ENCODE measurements around the gene TTC28. TPM values are rescaled to one million over a fixed set of nuclear protein-coding genes. Genes with fewer than 3 reads are reported as not detected.

TTC28 gene
- total RNA-seq, 1 donor from 2014 or later: 23.2 TPM

DNA sequence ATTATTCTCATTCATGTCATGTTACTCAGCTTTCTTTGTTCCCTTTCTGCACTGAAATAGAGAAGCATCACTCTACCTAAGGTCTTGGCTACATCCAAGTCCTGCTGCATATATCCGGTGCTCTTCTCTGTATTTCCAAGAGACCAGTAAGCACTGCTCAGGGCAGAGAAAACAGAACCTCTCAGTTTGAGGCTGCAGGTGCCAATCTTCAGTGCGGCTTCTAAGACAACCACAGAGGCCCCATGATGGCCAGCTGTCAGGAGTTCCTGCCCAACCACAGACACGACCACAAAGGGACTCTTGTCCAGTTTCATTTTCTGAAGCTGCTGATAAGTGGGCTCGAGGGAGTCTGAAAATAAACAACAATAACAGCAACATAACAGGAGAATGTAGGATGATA is 382.1 kb downstream of the TTC28 start:
- no peak overlapping the region for H3K4me3 Mint-ChIP-seq (ENCODE audit: unreplicated experiment)
- no peak overlapping the region for H3K27ac Mint-ChIP-seq (ENCODE audit: unreplicated experiment)
- no peaks in the 10 kb centered on the region for H4K20me1 ChIP-seq (ENCODE audit: insufficient read depth, low read length)
- H3K4me1 ChIP-seq (ENCODE audit: insufficient read depth, low read length): no peaks in the 10 kb centered on the region
- FAIRE-seq (no peak), DNase-seq (ENCODE audit: low read depth) (peak; percentile 15)
- TF ChIP-seq EZH2 (IDR thresholded peaks at IDR 0.05; ENCODE audit: insufficient read depth, low read length): no peak
- TF ChIP-seq, protein P1, sequence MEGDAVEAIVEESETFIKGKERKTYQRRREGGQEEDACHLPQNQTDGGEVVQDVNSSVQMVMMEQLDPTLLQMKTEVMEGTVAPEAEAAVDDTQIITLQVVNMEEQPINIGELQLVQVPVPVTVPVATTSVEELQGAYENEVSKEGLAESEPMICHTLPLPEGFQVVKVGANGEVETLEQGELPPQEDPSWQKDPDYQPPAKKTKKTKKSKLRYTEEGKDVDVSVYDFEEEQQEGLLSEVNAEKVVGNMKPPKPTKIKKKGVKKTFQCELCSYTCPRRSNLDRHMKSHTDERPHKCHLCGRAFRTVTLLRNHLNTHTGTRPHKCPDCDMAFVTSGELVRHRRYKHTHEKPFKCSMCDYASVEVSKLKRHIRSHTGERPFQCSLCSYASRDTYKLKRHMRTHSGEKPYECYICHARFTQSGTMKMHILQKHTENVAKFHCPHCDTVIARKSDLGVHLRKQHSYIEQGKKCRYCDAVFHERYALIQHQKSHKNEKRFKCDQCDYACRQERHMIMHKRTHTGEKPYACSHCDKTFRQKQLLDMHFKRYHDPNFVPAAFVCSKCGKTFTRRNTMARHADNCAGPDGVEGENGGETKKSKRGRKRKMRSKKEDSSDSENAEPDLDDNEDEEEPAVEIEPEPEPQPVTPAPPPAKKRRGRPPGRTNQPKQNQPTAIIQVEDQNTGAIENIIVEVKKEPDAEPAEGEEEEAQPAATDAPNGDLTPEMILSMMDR (IDR thresholded peaks at IDR 0.05; ENCODE audit: insufficient read depth, low read depth, low read length): no peak
- no peak overlapping the region for H2AFZ ChIP-seq (ENCODE audit: low read depth, low read length)
- H3K27me3 Mint-ChIP-seq (ENCODE audit: low read depth, unreplicated experiment): peaks cover 9% of the 10 kb centered on the region
- H3K9ac ChIP-seq (ENCODE audit: low read length): no peak overlapping the region
- H3K4me3 ChIP-seq (ENCODE audit: insufficient read depth, low read depth, low read length): no peak overlapping the region
- no peak overlapping the region for H3K27ac ChIP-seq (ENCODE audit: low read depth, low read length)
- no peaks in the 10 kb centered on the region for H3K9me3 Mint-ChIP-seq (ENCODE audit: unreplicated experiment)
- H3K4me2 ChIP-seq (ENCODE audit: low read length): no peak overlapping the region
- H3K4me1 Mint-ChIP-seq (ENCODE audit: low read depth, unreplicated experiment): peaks cover 13% of the 10 kb centered on the region
- H3K9me3 ChIP-seq (ENCODE audit: insufficient read depth, low read depth, low read length): no peaks in the 10 kb centered on the region
- no peaks in the 10 kb centered on the region for H3K79me2 ChIP-seq (ENCODE audit: insufficient read depth, low read length)
- no peaks in the 10 kb centered on the region for H3K36me3 ChIP-seq (ENCODE audit: insufficient read depth, low read length)
- H3K27me3 ChIP-seq (ENCODE audit: insufficient read depth, low read length): no peaks in the 10 kb centered on the region
- peaks cover 3% of the 10 kb centered on the region for H3K36me3 Mint-ChIP-seq (ENCODE audit: low read depth, unreplicated experiment)

- Mint-ChIP-seq H3K27me3 (ENCODE audit: low read depth, unreplicated experiment) (peaks cover 9% of the 10 kb centered on the region), H3K27ac (ENCODE audit: unreplicated experiment) (no peak overlapping the region), H3K4me3 (ENCODE audit: unreplicated experiment) (no peak overlapping the region), H3K4me1 (ENCODE audit: low read depth, unreplicated experiment) (peaks cover 13% of the 10 kb centered on the region), H3K9me3 (ENCODE audit: unreplicated experiment) (no peaks in the 10 kb centered on the region), H3K36me3 (ENCODE audit: low read depth, unreplicated experiment) (peaks cover 3% of the 10 kb centered on the region)
- Histone ChIP-seq H2AFZ (ENCODE audit: low read depth, low read length) (no peak overlapping the region), H3K36me3 (ENCODE audit: insufficient read depth, low read length) (no peaks in the 10 kb centered on the region), H3K9me3 (ENCODE audit: insufficient read depth, low read depth, low read length) (no peaks in the 10 kb centered on the region), H3K4me2 (ENCODE audit: low read length) (no peak overlapping the region), H4K20me1 (ENCODE audit: insufficient read depth, low read length) (no peaks in the 10 kb centered on the region), H3K9ac (ENCODE audit: low read length) (no peak overlapping the region), H3K4me3 (ENCODE audit: insufficient read depth, low read depth, low read length) (no peak overlapping the region), H3K79me2 (ENCODE audit: insufficient read depth, low read length) (no peaks in the 10 kb centered on the region), H3K4me1 (ENCODE audit: insufficient read depth, low read length) (no peaks in the 10 kb centered on the region), H3K27ac (ENCODE audit: low read depth, low read length) (no peak overlapping the region), H3K27me3 (ENCODE audit: insufficient read depth, low read length) (no peaks in the 10 kb centered on the region)
- no peak for FAIRE-seq
- no peak for DNase-seq (ENCODE audit: low read depth)
- TF ChIP-seq EZH2 (IDR thresholded peaks at IDR 0.05; ENCODE audit: insufficient read depth, low read length): no peak
These were observed 383.2 kb downstream of the TTC28 start for GRCh38 chr22:28296452-28296851.

DNA sequence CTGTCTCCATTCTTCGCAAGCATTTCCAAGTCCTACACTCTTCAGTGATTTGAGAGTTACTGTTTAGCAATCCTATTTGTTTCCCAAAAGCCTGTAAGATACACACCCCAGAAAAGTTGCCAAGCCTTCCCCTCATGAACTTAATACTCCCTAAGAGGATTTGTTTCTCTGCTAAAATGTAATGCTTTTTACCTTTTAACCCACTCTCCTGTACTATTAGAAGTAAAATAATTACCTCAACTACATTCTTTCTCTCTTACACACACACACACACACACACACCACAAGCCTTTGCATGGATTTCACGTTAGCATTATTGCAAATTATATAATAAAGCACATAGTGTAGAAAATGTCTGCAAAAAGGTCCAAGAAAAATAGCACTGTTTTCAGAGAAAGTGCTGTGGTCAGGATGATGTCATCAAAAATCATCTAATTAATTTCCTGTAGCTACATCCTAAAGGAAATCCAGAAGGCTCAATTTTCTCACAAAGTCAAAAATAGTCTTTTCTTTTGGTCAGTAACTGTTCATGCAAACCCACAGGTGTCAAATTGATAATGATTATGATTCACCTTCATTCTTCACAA is 396.5 kb downstream of the TTC28 start:
- Mint-ChIP-seq H3K27ac (ENCODE audit: unreplicated experiment) (no peak overlapping the region), H3K4me3 (ENCODE audit: unreplicated experiment) (no peak overlapping the region), H3K27me3 (ENCODE audit: low read depth, unreplicated experiment) (no peaks in the 10 kb centered on the region), H3K9me3 (ENCODE audit: unreplicated experiment) (no peaks in the 10 kb centered on the region), H3K4me1 (ENCODE audit: low read depth, unreplicated experiment) (peaks cover 10% of the 10 kb centered on the region), H3K36me3 (ENCODE audit: low read depth, unreplicated experiment) (no peaks in the 10 kb centered on the region)
- TF ChIP-seq EZH2 (IDR thresholded peaks at IDR 0.05; ENCODE audit: insufficient read depth, low read length): no peak
- TF ChIP-seq, protein P1 (IDR thresholded peaks at IDR 0.05; ENCODE audit: insufficient read depth, low read depth, low read length): no peak
- H3K79me2 ChIP-seq (ENCODE audit: insufficient read depth, low read length): no peaks in the 10 kb centered on the region
- H3K9ac ChIP-seq (ENCODE audit: low read length): no peak overlapping the region
- no peak for FAIRE-seq
- no peaks in the 10 kb centered on the region for H3K36me3 ChIP-seq (ENCODE audit: insufficient read depth, low read length)
- H4K20me1 ChIP-seq (ENCODE audit: insufficient read depth, low read length): no peaks in the 10 kb centered on the region
- no peaks in the 10 kb centered on the region for H3K27me3 ChIP-seq (ENCODE audit: insufficient read depth, low read length)
- H3K4me3 ChIP-seq (ENCODE audit: insufficient read depth, low read depth, low read length): no peak overlapping the region
- H3K4me2 ChIP-seq (ENCODE audit: low read length): peak overlapping the region; percentile 67
- no peak overlapping the region for H3K27ac ChIP-seq (ENCODE audit: low read depth, low read length)
- H2AFZ ChIP-seq (ENCODE audit: low read depth, low read length): no peak overlapping the region
- peaks cover 5% of the 10 kb centered on the region for H3K4me1 ChIP-seq (ENCODE audit: insufficient read depth, low read length)
- H3K9me3 ChIP-seq (ENCODE audit: insufficient read depth, low read depth, low read length): no peaks in the 10 kb centered on the region
- DNase-seq (ENCODE audit: low read depth): peak; percentile 83
